ENCODE data around the gene MPLKIP. TPM values are rescaled to one million over a fixed set of nuclear protein-coding genes. Genes with fewer than 3 reads are reported as not detected.

MPLKIP gene
- total and polyA plus RNA-seq, 12 donors = 11.3 to 30.7 (median 15.8) TPM

DNA sequence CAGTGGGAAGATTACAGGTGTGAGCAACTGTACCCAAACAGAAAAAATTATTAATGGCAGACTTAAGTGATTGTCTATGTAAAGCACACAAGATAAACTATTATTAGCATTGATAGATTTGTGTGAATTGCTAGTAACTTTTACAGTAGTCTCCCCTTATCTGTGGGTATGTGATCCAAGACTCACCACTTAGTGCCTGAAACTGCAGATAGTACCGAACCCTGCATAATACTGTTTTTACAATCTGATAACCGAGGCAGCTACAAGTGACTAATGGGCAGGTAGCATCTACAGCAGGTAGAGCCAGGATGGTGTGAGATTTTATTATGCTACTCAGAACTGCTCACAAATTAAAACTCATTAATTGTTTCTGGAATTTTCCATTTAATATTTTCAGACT, 31.5 kb downstream of the MPLKIP start:
- WGBS, 2 donors = 76 to 81% methylated on average over 2 of the region's 2 CpGs
- Histone ChIP-seq H3K4me1 (peaks cover 0 to 10% (median 3%) of the 10 kb centered on the region in 9 donors), H3K27me3 (no peaks in the 10 kb centered on the region), H3K27ac (no peak overlapping the region), H3K36me3 (peaks cover 0 to 7% (median 0%) of the 10 kb centered on the region in 9 donors), H3K9me3 (no peaks in the 10 kb centered on the region), H3K4me3 (no peak overlapping the region)
- no peak for DNase-seq
- intact Hi-C loops (cut with DNase I) = no loop called here
- TF ChIP-seq, protein P1, sequence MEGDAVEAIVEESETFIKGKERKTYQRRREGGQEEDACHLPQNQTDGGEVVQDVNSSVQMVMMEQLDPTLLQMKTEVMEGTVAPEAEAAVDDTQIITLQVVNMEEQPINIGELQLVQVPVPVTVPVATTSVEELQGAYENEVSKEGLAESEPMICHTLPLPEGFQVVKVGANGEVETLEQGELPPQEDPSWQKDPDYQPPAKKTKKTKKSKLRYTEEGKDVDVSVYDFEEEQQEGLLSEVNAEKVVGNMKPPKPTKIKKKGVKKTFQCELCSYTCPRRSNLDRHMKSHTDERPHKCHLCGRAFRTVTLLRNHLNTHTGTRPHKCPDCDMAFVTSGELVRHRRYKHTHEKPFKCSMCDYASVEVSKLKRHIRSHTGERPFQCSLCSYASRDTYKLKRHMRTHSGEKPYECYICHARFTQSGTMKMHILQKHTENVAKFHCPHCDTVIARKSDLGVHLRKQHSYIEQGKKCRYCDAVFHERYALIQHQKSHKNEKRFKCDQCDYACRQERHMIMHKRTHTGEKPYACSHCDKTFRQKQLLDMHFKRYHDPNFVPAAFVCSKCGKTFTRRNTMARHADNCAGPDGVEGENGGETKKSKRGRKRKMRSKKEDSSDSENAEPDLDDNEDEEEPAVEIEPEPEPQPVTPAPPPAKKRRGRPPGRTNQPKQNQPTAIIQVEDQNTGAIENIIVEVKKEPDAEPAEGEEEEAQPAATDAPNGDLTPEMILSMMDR (IDR thresholded peaks at IDR 0.05) = no peak
- no peak for ATAC-seq

DNA sequence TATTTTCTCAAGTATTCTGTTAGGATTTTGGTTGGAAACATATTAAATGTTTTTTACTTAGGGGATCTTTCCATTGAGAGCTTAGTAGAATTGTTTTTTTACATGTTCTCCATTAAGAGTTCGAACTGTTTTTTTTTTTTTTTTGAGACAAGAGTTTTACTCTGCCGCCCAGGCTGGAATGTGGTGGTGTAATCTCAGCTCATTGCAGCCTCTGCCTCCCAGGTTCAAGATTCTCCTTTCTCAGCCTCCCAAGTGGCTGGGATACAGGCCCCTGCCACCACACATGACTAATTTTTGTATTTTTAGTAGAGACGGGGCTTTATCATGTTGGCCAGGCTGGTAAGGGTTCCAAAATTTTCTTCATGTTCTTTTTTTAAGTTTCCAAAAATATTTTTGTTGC, 33.2 kb downstream of the MPLKIP start:
- Histone ChIP-seq H3K36me3 (peaks cover 0 to 15% (median 0%) of the 10 kb centered on the region in 9 donors), H3K4me3 (no peak overlapping the region), H3K27me3 (no peaks in the 10 kb centered on the region), H3K9me3 (no peaks in the 10 kb centered on the region), H3K4me1 (peaks cover 0 to 25% (median 6%) of the 10 kb centered on the region in 9 donors), H3K27ac (no peak overlapping the region)
- intact Hi-C loops (cut with DNase I) = no loop called here
- ATAC-seq (no peak), DNase-seq (no peak)
- 76 to 78% methylated on average over 3 of the region's 3 CpGs for WGBS, 2 donors
- TF ChIP-seq, protein P1 (IDR thresholded peaks at IDR 0.05) = no peak

DNA sequence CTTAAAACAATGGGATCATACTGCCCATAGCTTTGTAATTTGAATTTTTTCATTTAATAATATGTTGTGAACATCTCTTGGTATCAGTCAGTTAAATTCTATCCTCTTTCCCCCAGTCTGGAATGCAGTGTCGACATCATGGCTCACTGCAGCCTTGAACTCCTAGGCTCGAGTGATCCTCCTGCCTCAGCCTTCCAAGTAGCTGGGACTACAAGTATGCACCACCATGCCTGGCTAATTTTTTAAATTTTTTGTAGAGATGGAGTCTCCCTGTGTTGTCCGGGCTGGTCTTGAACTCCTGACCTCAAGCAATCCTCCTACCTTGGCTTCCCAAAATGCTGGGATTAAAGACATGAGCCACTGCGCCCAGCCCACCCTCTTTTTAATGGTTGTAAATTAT, 34.6 kb downstream of the MPLKIP start:
- peaks cover 0 to 29% (median 0%) of the 10 kb centered on the region in 9 donors for H3K4me1 ChIP-seq
- TF ChIP-seq, protein P1 (IDR thresholded peaks at IDR 0.05) = no peak
- no peak overlapping the region for H3K4me3 ChIP-seq
- DNase-seq (no peak), ATAC-seq (no peak)
- H3K27me3 ChIP-seq = no peaks in the 10 kb centered on the region
- H3K36me3 ChIP-seq = peaks cover 0 to 28% (median 1%) of the 10 kb centered on the region in 9 donors
- H3K27ac ChIP-seq = no peak overlapping the region
- no peaks in the 10 kb centered on the region for H3K9me3 ChIP-seq
- intact Hi-C loops (cut with DNase I) = no loop called here
- WGBS, 2 donors = 93 to 94% methylated on average over 4 of the region's 4 CpGs

DNA sequence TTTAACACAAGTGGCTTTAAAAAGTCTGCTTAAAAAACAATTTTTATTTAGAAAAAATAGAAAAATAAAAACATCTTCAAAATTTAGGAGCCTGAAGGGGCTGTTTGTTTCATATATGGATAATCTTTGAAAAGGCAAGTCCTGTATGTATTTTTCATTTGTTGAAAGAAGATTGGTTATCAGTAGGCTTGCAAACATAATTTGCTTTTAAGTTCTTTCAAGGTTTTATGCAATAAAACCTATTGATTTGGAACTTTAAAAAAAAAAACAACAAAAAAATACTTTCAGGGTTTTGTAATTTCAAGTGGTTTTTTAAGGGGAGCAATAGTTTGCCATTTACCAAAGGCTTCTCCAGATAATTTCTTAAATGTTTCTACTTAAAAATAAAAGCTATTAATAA, 35.6 kb downstream of the MPLKIP start:
- Histone ChIP-seq H3K27ac (no peak overlapping the region), H3K27me3 (no peaks in the 10 kb centered on the region), H3K4me1 (peaks cover 0 to 29% (median 7%) of the 10 kb centered on the region in 9 donors), H3K36me3 (peaks cover 0 to 38% (median 10%) of the 10 kb centered on the region in 9 donors), H3K4me3 (no peak overlapping the region), H3K9me3 (no peaks in the 10 kb centered on the region)
- TF ChIP-seq, protein P1 (IDR thresholded peaks at IDR 0.05) = no peak
- intact Hi-C loops (cut with DNase I) = no loop called here
- ATAC-seq (no peak), DNase-seq (no peak)

Data from heart right ventricle (tissue), 16 donors.